Osteoblast (primary cell): ENCODE data around the gene TRUB2. TPM values are rescaled to one million over a fixed set of nuclear protein-coding genes. Genes with fewer than 3 reads are reported as not detected.
A peak's percentile ranks its signal among the peaks of the same experiment; 100 is the strongest.

ENCODE experiments used
- DNase-seq: peaks from one replicate; pipeline ENCODE4 v3.0.0; 2011; ENCODE audit warnings: low spot score, mixed read lengths; ENCODE audit not compliant: insufficient read length; ENCODE audit errors: missing footprints
- H2AFZ ChIP-seq: 2 replicates; pipeline ENCODE4 v1.6.0; 2011; ENCODE audit warnings: mild to moderate bottlenecking, low read length
- H3K27ac ChIP-seq: 2 replicates; pipeline ENCODE4 v1.5.1; 2011; ENCODE audit warnings: mild to moderate bottlenecking, low read depth, low read length, moderate library complexity
- H3K27me3 ChIP-seq: 2 replicates; pipeline ENCODE4 v1.6.0; 2012; ENCODE audit warnings: mild to moderate bottlenecking, control low read depth, inconsistent platforms, low read length, moderate library complexity; ENCODE audit not compliant: insufficient read depth
- H3K36me3 ChIP-seq: 2 replicates; pipeline ENCODE4 v1.5.1; 2011; ENCODE audit warnings: mild to moderate bottlenecking, low read length, control low read depth, moderate library complexity; ENCODE audit not compliant: insufficient read depth
- H3K4me1 ChIP-seq: 2 replicates; pipeline ENCODE4 v1.5.1; 2011; ENCODE audit warnings: mild to moderate bottlenecking, low read length, control low read depth, moderate library complexity; ENCODE audit not compliant: insufficient read depth
- H3K4me2 ChIP-seq: 2 replicates; pipeline ENCODE4 v1.6.0; 2011; ENCODE audit warnings: mild to moderate bottlenecking, low read length; ENCODE audit not compliant: insufficient read depth
- H3K4me3 ChIP-seq: fragments of 200-600 bp; sonication (generic); 3 replicates; pipeline ENCODE4 v1.5.1; 2012; ENCODE audit warnings: mild to moderate bottlenecking, low read length, inconsistent platforms; ENCODE audit not compliant: insufficient read depth
- H3K79me2 ChIP-seq: 2 replicates; pipeline ENCODE4 v1.6.0; 2012; ENCODE audit warnings: mild to moderate bottlenecking, low read length, control low read depth, inconsistent platforms; ENCODE audit not compliant: insufficient read depth
- H3K9me3 ChIP-seq: 2 replicates; pipeline ENCODE4 v1.5.1; 2011; ENCODE audit warnings: low read depth, low read length, control low read depth
- H4K20me1 ChIP-seq: 2 replicates; pipeline ENCODE4 v1.6.0; 2012; ENCODE audit warnings: mild to moderate bottlenecking, low read length, control low read depth; ENCODE audit not compliant: insufficient read depth
- CTCF ChIP-seq: IDR thresholded peaks from 2 replicates; pipeline ENCODE4 v1.5.1; 2011; ENCODE audit warnings: mild to moderate bottlenecking, low read depth, low read length, moderate library complexity; ENCODE audit errors: extremely low read depth
- total RNA-seq: library from RNA; depleted of rRNA; stranded (reverse); fragments of >200 nt; gene quantifications from 2 replicates; pipeline ENCODE4 v1.2.3, GENCODE V29; 2012

Gene TRUB2
- total RNA-seq, 1 donor, result 16.3 TPM

- Histone ChIP-seq H3K27ac (no peak overlapping the region), H3K4me1 (peaks cover 10% of the 10 kb centered on the region), H3K36me3 (peaks cover 6% of the 10 kb centered on the region)
These were observed 35.8 kb upstream of the TRUB2 start for GRCh38 chr9:128358090-128358489.

GRCh38 chr9:128355451-128355850 lies 33.2 kb upstream of the TRUB2 start:
- TF ChIP-seq CTCF, result no peak
- Histone ChIP-seq H3K36me3 (peaks cover 6% of the 10 kb centered on the region), H3K4me1 (no peaks in the 10 kb centered on the region), H4K20me1 (no peaks in the 10 kb centered on the region), H3K9me3 (no peaks in the 10 kb centered on the region), H3K4me3 (no peak overlapping the region), H3K4me2 (no peak overlapping the region), H3K27me3 (no peaks in the 10 kb centered on the region), H2AFZ (no peak overlapping the region), H3K79me2 (no peaks in the 10 kb centered on the region), H3K27ac (no peak overlapping the region)
- no peak for DNase-seq

More at GRCh38 chr9:128358090-128358489, 35.8 kb upstream of the TRUB2 start:
- H3K79me2 ChIP-seq, result no peaks in the 10 kb centered on the region
- no peak overlapping the region for H3K4me2 ChIP-seq
- TF ChIP-seq CTCF, result no peak
- no peak overlapping the region for H3K4me3 ChIP-seq
- DNase-seq, result peak; percentile 75
- no peaks in the 10 kb centered on the region for H4K20me1 ChIP-seq
- no peaks in the 10 kb centered on the region for H3K9me3 ChIP-seq
- no peak overlapping the region for H2AFZ ChIP-seq
- no peaks in the 10 kb centered on the region for H3K27me3 ChIP-seq

GRCh38 chr9:128349772-128350171 lies 27.5 kb upstream of the TRUB2 start:
- Histone ChIP-seq H3K4me2 (no peak overlapping the region), H3K79me2 (no peaks in the 10 kb centered on the region), H3K4me1 (no peaks in the 10 kb centered on the region), H2AFZ (no peak overlapping the region), H3K27me3 (no peaks in the 10 kb centered on the region), H3K9me3 (no peaks in the 10 kb centered on the region), H3K36me3 (peaks cover 33% of the 10 kb centered on the region), H3K27ac (no peak overlapping the region), H3K4me3 (no peak overlapping the region), H4K20me1 (no peaks in the 10 kb centered on the region)
- TF ChIP-seq CTCF, result no peak
- peak; percentile 36 for DNase-seq

GRCh38 chr9:128349125-128349524 lies 26.9 kb upstream of the TRUB2 start:
- no peak overlapping the region for H2AFZ ChIP-seq
- no peaks in the 10 kb centered on the region for H4K20me1 ChIP-seq
- no peak for DNase-seq
- TF ChIP-seq CTCF, result no peak
- H3K4me3 ChIP-seq, result no peak overlapping the region
- H3K79me2 ChIP-seq, result no peaks in the 10 kb centered on the region
- peaks cover 39% of the 10 kb centered on the region for H3K36me3 ChIP-seq
- no peaks in the 10 kb centered on the region for H3K27me3 ChIP-seq
- no peaks in the 10 kb centered on the region for H3K4me1 ChIP-seq
- H3K9me3 ChIP-seq, result no peaks in the 10 kb centered on the region
- H3K27ac ChIP-seq, result no peak overlapping the region
- no peak overlapping the region for H3K4me2 ChIP-seq
